DMS114 treated with DMSO at 0.1 percent for 48 hours (cell line): ENCODE results near the gene AKNAD1.

ENCODE experiments used
- DNase-seq: peaks from one replicate; lab custom pipeline; 2025; ENCODE audit not compliant: unreplicated experiment; lab: John Stamatoyannopoulos, UW

Gene AKNAD1

GRCh38 chr1:108830119-108831008, 26.5 kb downstream of the AKNAD1 start:
- no peak for DNase-seq

DNA sequence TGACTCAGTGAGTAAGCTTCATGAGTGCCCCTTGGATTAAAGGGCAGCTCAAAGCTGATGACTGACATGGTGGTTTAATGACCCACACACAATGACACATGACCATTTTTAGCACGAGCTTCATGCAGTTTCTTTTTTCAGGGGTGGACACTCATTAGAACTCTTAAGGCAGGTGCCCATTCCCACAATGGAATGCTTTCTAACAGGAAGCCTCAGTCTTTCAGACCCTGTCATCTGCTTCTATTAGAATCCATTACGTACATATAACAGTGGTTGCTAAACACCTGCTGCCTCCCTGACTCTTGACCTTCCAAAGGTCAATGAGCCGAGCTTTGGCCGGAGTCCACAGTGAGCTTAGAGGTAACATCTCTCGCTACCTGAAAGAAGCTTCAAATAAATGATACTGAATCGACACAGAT, 27.4 kb downstream of the AKNAD1 start:
- DNase-seq: no peak

DNA sequence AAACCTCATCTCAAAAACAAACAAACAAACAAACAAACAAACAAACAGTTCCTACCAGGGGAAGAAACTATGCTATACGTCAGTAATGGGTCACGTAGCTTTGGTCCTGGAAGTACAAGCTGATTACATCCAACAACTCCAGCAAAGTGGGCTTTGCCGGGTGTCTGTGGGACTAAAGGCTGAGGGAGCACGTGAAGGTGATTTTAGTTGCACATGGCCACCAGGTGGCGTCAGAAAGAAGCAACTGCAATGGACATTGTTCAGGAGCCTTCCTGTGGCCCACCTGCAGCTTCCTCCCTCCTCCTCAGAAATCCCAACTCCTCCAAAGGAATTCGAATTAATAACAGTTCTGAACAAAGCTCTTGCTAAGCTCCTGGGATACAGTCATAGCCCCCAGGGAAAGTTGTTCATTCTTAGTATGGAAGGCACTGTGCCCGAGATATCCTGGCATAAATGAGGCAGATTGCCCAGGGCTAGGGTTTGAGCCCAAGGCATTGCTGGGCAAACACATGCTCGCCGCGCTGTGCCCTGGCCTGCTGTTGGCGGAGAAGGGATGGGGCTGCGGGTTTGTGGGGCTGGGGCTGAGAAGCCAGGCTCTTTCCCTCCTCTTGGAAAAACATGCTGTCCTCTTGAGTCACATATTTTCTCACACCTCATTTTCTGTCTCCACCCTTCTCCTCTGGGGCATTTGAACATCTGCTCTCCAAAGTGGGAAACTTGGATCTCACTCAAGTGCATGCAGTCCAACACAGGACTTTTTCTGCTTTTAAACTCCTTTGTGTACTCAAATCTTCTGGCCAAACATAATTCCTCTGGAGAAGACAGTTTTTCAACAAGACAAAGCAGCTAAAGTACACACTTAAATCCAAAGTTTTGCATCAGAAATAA, 28.6 kb downstream of the AKNAD1 start:
- DNase-seq: peak; percentile 65

GRCh38 chr1:108826081-108826635, 30.7 kb downstream of the AKNAD1 start:
- DNase-seq: no peak

DNA sequence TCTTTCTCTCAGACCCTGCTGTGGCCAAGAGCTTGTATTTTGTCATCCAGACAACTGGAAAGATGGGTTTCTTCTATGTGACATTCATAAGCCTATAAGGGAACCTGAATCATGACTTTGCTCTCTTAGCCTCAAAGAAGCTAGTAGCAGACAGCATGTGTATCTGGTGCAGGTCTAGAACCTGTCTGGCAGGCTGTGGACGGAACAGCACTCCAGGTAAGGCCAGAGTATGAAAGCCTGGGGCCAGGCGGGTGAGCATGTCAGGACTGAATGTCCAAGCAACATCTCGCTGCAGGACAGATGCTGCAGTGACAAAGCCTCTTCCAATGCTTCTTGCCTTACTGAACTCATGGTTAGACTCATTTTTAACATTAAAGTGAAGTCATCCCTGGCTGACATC, 32.8 kb downstream of the AKNAD1 start:
- DNase-seq: no peak

DNA sequence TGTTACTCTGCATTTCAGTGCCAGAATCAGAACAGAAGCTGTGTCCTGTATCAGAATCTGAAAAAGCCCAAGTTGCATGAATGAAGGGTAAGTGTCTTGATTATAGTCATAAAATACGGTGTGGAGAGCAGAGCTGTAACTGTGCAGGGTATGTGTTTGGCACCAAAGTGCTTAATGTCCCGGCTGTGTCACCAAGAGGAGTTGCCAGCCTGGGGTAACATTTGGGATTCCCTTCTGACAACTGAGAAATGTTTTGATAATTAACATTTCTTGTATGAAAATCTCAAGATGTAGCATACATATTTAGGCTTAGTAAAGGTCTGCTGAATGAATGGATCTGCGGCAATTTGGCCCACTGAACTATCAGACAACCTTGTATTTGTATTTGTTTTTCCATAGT, 33.3 kb downstream of the AKNAD1 start:
- no peak for DNase-seq

GRCh38 chr1:108819878-108820277, 37.0 kb downstream of the AKNAD1 start:
- no peak for DNase-seq

DNA sequence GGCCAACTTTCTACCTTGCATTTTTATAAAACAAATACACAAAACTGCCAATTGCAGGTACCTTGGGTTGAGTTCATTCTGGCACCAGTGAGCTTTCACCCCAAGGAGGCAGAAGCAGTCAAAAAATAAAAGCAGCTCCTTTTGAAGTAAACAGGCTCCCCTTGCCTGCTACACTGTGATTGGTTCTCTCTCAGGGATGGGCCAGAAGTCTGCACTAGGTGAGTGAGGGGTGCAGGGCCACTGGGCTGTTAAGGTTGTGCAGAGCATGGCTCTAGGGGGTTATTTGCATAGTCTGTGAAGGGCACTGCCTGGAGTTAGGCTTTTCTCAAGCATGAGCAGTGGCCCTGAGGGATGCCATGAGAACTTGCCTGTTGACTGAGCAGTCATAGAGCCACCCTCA, 39.1 kb downstream of the AKNAD1 start:
- DNase-seq: no peak

DNA sequence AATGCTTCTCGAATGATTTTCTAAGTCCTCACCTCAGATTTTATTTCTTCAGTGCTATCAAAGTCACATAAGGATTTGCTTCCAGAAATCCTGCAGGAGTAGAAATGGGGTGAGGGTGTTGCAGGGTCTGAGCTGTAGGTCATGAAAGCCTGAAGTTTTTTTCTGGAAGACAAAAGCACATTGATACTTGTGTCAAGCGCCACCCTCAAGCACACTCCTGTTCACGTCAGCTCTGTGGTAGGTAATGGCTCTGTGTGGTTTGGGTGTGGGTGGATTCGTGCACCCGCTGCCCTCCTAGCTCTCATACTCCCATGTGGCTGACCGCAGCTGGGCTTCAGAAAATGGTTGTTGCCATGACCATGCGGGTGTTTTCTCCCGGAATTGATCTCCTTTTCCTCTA, 39.9 kb downstream of the AKNAD1 start:
- no peak for DNase-seq

GRCh38 chr1:108816049-108816893, 40.6 kb downstream of the AKNAD1 start:
- DNase-seq: no peak

DNA sequence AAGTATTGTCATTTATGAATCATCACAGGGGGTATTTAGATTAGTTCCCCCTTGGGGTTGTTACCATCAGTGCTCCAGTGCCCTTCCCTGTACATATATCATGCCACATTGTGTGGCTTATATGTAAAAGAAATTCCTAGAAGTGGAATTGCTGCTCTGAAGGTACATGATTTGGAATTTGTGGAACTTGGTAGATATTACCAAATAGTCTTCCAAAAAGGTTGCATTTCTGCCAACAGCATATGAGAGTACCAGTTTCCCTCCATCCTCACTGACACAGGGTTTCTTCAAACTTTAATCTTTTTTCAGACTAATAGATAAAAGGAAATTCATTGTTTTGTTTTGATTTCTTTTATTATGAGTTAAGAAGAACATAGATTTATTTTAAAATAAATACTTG, 41.3 kb downstream of the AKNAD1 start:
- DNase-seq: no peak

DNA sequence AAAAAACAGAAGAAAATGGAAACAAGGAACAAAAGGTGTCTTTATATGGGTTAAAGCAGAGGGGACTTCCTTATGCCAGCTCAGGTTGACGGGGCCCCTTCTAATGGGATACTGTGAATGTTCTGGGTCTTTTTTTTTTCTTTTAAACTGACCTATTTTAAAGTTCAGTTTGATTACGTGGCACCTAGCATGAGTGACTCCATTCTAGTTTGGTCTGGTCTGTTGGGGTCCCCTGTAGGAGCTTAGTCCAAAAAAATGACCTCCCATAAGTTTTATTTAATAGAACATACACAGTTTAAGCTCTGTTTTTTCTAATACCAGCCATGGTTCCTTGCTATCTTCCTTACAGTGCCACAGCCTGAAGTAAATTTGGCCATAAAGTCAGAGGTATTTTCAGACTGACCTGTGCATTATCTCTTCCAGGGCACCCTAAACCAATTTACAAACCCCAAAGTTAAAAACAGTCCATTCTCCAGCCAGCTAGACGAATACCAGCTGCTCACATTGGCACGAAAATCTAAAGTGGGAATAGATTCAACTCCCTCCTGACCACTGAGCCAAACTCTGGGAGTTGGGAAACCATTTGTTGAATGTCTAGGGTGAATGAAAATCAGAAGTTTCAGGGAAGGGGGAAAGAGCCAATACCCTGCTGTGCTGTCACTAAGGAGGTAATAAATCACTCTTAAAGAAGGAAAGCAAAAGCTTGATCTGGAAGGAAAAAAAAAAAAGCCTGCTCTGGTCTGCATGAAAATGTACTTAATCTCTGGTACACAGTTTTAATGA, 42.4 kb downstream of the AKNAD1 start:
- no peak for DNase-seq

DNA sequence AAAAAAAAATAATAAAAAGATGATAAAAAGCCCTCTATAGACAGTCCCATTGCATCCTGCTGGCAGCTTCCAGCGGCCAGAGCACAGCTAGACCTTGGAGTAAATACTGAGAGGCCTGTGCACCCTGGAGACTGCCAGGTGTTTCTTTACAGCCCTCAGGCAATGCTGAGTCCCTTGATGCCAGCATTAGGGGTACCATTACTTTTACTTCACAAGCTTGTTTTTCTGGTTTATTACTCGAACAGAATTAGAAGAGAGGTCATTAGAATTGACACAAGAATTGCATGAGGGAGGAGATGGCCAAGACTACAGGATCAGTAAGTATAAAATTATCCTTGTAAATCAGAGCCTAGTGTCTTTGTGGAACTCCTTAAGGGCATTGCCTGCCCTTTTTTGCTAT, 43.6 kb downstream of the AKNAD1 start:
- no peak for DNase-seq

DNA sequence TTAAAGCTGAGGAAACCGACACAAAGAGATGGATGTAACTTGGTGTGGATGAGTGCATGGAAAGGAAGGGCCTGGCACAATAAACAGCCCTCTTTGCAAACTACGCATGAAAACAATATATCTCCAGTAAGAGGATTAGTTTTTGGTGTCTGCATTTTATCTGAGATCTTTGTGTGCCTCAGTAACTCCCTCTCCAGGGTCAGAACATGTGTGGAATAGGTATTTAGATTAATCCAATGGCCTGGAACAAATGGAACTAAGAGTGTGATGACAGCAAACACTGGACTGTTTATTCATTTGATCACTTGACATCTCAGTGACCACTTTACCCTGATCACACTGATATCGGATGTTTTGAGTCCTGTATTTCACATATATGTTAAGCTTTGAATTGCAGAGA, 45.3 kb downstream of the AKNAD1 start:
- no peak for DNase-seq

DNA sequence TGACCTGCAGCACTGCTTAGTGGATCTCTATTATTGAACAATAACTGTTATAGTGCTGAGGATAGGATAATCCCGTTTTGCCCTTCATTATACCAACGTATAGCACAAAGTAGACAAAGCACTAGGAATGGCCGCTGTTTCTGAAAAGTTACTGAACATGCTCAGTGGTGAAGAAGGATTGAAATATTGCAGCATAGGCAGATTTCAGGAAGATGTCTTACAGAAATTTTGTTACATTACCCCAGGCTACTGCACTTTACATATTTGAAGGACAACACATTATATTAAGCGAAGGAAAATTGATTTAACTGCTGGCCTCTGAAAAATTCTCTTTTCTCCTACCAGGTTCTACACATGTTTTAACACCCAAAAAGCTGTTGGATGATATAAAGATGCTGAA, 48.5 kb downstream of the AKNAD1 start:
- DNase-seq: no peak

GRCh38 chr1:108803548-108803947, 53.3 kb downstream of the AKNAD1 start:
- no peak for DNase-seq

- no peak for DNase-seq
Measured at GRCh38 chr1:108801101-108801500, 55.8 kb downstream of the AKNAD1 start.

- DNase-seq: no peak
Measured at GRCh38 chr1:108799001-108799400, 57.9 kb downstream of the AKNAD1 start.

DNA sequence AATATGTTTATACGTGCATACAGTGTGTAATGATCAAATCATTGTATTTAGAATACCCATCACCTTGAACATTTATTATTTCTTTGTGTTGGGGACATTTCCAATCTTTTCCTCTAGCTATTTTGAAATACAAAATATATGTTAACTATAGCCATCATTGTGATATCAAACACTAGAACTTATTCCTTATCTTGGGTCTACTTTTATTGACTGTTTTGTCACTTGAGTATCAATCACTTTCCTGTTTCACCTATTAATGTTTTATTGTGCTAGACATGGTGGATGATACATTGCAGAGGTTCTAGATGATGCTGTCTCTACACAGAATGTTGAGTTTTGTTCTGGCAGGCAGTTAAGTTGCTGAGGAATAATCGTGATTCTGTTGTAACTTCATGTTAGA, 64.5 kb downstream of the AKNAD1 start:
- DNase-seq: no peak

GRCh38 chr1:108791790-108792189, 65.1 kb downstream of the AKNAD1 start:
- DNase-seq: no peak
